GM12873 (cell line): ENCODE measurements around the gene LCN1.

Experiments
- CTCF ChIP-seq: IDR thresholded peaks from 2 replicates; pipeline ENCODE4 v1.5.1; 2012; ENCODE audit warnings: low read depth, mild to moderate bottlenecking, moderate library complexity, low read length, control low read depth; ENCODE audit not compliant: insufficient read depth; ENCODE audit errors: missing control alignments

Gene LCN1

GRCh38 chr9:135485385-135485784 is 35.9 kb upstream of the LCN1 start:
- TF ChIP-seq CTCF = no peak

- no peak for TF ChIP-seq CTCF
Observed at GRCh38 chr9:135485832-135486231, 35.4 kb upstream of the LCN1 start.

- TF ChIP-seq CTCF = no peak
Observed at GRCh38 chr9:135486267-135487065, 34.8 kb upstream of the LCN1 start.

GRCh38 chr9:135487281-135488012 is 33.8 kb upstream of the LCN1 start:
- TF ChIP-seq CTCF = no peak

GRCh38 chr9:135488013-135488330 is 33.3 kb upstream of the LCN1 start:
- no peak for TF ChIP-seq CTCF

GRCh38 chr9:135488527-135488926 is 32.7 kb upstream of the LCN1 start:
- TF ChIP-seq CTCF = no peak

- no peak for TF ChIP-seq CTCF
Observed at GRCh38 chr9:135489188-135489906, 31.9 kb upstream of the LCN1 start.
